SK-N-SH treated with all-trans-retinoic acid at 6 μM for 48 hours (cell line): ENCODE results near the gene RAPGEF5.

ENCODE experiments used
- ISL1 ChIP-seq: fragments of 250-450 bp; sonication (Bioruptor Pico); IDR thresholded peaks from 2 replicates; pipeline ENCODE4 v2.1.2; 2022; ENCODE audit warnings: mild to moderate bottlenecking, moderate library complexity
- ZFP3 ChIP-seq: fragments of 250-450 bp; sonication (Bioruptor Pico); IDR thresholded peaks from 2 replicates; pipeline ENCODE4 v1.5.0; 2020; ENCODE audit warnings: mild to moderate bottlenecking, moderate library complexity
- TF ChIP-seq, protein P1 (sequence below): fragments of 250-450 bp; sonication (Bioruptor Pico); IDR thresholded peaks from 2 replicates; pipeline ENCODE4 v1.8.0; 2020; ENCODE audit warnings: mild to moderate bottlenecking, moderate library complexity, borderline replicate concordance

DNA sequence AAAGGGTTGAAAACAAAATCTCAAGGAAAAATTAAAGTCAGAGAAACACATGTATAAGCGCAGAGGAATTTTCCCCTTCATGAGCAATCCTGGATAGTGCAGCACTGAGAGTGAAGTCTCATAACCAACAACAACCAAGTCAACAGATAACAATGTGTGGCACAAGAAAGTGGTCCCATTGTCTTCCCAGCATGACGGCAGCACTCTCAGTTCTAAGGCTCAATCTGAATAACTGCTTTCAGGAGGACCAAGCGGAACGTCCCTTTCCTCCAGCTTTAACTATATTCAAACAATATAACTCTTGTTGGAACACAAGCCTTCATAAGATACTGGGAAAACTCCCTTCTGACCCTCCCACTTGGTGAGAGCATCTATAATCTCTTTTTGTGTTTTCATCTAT, 137.9 kb downstream of the RAPGEF5 start:
- no peak for TF ChIP-seq ISL1 (CRISPR knock-in tag)
- TF ChIP-seq, protein P1, sequence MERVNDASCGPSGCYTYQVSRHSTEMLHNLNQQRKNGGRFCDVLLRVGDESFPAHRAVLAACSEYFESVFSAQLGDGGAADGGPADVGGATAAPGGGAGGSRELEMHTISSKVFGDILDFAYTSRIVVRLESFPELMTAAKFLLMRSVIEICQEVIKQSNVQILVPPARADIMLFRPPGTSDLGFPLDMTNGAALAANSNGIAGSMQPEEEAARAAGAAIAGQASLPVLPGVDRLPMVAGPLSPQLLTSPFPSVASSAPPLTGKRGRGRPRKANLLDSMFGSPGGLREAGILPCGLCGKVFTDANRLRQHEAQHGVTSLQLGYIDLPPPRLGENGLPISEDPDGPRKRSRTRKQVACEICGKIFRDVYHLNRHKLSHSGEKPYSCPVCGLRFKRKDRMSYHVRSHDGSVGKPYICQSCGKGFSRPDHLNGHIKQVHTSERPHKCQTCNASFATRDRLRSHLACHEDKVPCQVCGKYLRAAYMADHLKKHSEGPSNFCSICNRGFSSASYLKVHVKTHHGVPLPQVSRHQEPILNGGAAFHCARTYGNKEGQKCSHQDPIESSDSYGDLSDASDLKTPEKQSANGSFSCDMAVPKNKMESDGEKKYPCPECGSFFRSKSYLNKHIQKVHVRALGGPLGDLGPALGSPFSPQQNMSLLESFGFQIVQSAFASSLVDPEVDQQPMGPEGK (CRISPR knock-in tag) = no peak
- TF ChIP-seq ZFP3 (CRISPR knock-in tag) = no peak
